ENCODE results near the gene REST. TPM values are rescaled to one million over a fixed set of nuclear protein-coding genes. Genes with fewer than 3 reads are reported as not detected.

Gene REST
- total RNA-seq, 2 donors from 2014 or later: 27.8 to 31.9 TPM

DNA sequence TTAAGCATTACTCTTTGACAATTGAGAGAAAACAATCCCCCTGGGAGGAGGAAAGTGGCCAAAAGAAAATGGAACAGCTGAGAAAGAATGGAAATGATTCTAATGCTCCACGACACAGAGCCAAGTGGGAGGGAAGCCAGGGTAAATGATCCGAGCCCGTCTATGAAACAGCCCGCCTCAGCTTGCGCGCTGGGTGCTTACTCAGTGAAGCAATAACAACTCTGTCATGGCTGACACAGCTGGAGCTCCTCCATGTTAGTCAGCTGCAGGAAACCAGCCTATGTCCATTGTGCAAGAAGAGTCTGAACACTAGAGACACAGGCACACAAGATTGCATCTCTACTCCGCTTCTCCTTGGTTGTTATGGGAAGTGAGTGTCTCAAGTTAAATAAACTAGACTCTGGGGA, 50.4 kb downstream of the REST start:
- H3K27ac ChIP-seq: no peak overlapping the region
- intact Hi-C loops (cut with DNase I): no loop called here
- H3K9ac ChIP-seq (ENCODE audit: low read depth in 2 of 2, low read length in 2 of 2): no peak overlapping the region
- no peaks in the 10 kb centered on the region for H3K27me3 ChIP-seq
- no peaks in the 10 kb centered on the region for H3K9me3 ChIP-seq
- H3K36me3 ChIP-seq: no peaks in the 10 kb centered on the region
- peak; percentile 69 for DNase-seq
- no peak overlapping the region for H3K4me3 ChIP-seq
- TF ChIP-seq, protein P1, sequence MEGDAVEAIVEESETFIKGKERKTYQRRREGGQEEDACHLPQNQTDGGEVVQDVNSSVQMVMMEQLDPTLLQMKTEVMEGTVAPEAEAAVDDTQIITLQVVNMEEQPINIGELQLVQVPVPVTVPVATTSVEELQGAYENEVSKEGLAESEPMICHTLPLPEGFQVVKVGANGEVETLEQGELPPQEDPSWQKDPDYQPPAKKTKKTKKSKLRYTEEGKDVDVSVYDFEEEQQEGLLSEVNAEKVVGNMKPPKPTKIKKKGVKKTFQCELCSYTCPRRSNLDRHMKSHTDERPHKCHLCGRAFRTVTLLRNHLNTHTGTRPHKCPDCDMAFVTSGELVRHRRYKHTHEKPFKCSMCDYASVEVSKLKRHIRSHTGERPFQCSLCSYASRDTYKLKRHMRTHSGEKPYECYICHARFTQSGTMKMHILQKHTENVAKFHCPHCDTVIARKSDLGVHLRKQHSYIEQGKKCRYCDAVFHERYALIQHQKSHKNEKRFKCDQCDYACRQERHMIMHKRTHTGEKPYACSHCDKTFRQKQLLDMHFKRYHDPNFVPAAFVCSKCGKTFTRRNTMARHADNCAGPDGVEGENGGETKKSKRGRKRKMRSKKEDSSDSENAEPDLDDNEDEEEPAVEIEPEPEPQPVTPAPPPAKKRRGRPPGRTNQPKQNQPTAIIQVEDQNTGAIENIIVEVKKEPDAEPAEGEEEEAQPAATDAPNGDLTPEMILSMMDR (IDR thresholded peaks at IDR 0.05): no peak
- H3K4me1 ChIP-seq: no peaks in the 10 kb centered on the region

DNA sequence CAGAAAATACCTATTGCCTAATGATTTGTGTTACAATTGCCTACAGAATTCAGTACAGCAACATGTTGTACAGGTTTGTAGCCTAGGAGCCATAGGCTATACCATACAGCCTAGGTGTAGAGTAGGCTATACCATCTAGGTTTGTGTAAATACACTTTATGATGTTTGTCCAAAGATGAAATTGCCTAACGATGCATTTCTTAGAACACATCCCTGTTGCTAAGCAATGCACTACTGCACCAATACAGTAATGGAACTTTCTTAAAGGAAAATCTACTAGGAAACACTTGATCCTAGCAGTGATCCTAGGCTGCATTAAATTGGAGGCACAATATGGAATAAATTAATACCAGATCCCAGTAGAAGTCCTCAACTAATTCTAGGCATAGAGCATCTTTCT, 51.4 kb downstream of the REST start:
- no peak for DNase-seq
- TF ChIP-seq, protein P1 (IDR thresholded peaks at IDR 0.05): no peak
- no peak overlapping the region for H3K27ac ChIP-seq
- intact Hi-C loops (cut with DNase I): no loop called here
- H3K4me3 ChIP-seq: no peak overlapping the region
- no peaks in the 10 kb centered on the region for H3K27me3 ChIP-seq
- no peaks in the 10 kb centered on the region for H3K36me3 ChIP-seq
- no peaks in the 10 kb centered on the region for H3K4me1 ChIP-seq
- H3K9ac ChIP-seq (ENCODE audit: low read depth in 2 of 2, low read length in 2 of 2): no peak overlapping the region
- H3K9me3 ChIP-seq: no peaks in the 10 kb centered on the region

DNA sequence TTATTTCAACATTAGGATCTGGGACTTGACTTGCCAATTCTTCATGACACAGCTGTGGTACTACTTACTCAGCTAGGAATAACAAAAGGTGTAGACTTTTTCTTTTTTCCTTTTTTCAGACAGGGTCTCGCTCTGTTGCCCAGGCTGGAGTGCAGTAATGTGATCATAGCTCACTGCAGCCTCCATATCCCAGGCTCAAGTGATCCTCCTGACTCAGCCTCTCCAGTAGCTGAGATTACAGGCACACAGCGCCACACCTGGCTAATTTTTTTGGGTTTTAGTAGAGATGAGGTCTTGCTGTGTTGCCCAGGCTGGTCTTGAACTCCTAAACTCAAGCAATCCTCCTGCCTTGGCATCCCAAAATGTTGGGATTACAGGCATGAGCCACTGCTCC, 53.4 kb downstream of the REST start:
- no peaks in the 10 kb centered on the region for H3K4me1 ChIP-seq
- H3K9ac ChIP-seq (ENCODE audit: low read depth in 2 of 2, low read length in 2 of 2): no peak overlapping the region
- intact Hi-C loops (cut with DNase I): loop anchor here (10.0 kb wide), 1 partner anchor 46 kb away; no protein-coding TSS in a partner anchor
- no peak overlapping the region for H3K27ac ChIP-seq
- no peak for DNase-seq
- H3K4me3 ChIP-seq: no peak overlapping the region
- TF ChIP-seq, protein P1 (IDR thresholded peaks at IDR 0.05): no peak
- no peaks in the 10 kb centered on the region for H3K27me3 ChIP-seq
- peaks cover under 1% of the 10 kb centered on the region for H3K36me3 ChIP-seq
- no peaks in the 10 kb centered on the region for H3K9me3 ChIP-seq

DNA sequence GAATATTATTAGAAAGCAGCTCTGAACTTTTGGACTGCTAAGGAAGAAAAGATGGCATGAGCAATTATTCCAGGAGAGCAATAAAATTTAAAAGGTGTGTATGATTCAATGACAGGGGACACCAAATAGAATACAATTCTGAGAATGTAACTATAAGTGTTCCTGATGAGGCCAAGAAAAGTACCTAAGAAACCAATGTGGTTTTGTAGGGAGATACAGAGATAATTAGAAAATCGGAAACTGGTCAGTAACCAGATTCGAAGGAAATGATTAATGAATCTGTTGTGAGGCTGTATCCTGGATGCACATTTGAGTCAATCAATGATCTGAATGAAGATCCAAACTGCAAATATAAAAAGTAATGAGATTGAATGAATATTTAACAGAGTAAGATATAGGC, 63.7 kb downstream of the REST start:
- H3K9ac ChIP-seq (ENCODE audit: low read depth in 2 of 2, low read length in 2 of 2): no peak overlapping the region
- TF ChIP-seq, protein P1 (IDR thresholded peaks at IDR 0.05): no peak
- no peak overlapping the region for H3K4me3 ChIP-seq
- DNase-seq: no peak
- intact Hi-C loops (cut with DNase I): no loop called here
- peaks cover 4% of the 10 kb centered on the region for H3K4me1 ChIP-seq
- no peaks in the 10 kb centered on the region for H3K27me3 ChIP-seq
- no peak overlapping the region for H3K27ac ChIP-seq
- H3K9me3 ChIP-seq: no peaks in the 10 kb centered on the region
- H3K36me3 ChIP-seq: peaks cover 18% of the 10 kb centered on the region

DNA sequence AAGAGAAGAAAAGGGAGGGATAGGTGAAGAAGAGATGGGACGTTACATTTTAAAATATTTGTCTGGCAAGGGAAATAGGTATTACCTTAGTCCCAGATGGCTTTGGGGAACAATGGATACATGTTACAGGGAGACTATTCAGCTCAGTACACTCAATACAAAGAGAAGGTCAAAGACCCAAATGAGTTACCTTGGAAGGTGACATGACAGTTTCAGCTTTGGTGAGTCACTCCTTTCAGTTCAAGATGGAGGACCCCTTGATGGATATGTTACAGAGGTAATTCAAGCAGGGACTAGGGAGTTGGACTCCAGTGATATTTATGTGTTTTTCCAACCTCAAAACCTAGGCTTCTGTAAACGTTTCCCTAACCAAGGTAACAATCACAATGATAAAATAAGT, 64.7 kb downstream of the REST start:
- no peaks in the 10 kb centered on the region for H3K27me3 ChIP-seq
- peaks cover 18% of the 10 kb centered on the region for H3K36me3 ChIP-seq
- no peaks in the 10 kb centered on the region for H3K9me3 ChIP-seq
- TF ChIP-seq, protein P1 (IDR thresholded peaks at IDR 0.05): no peak
- H3K9ac ChIP-seq (ENCODE audit: low read depth in 2 of 2, low read length in 2 of 2): no peak overlapping the region
- no peak overlapping the region for H3K4me3 ChIP-seq
- H3K27ac ChIP-seq: no peak overlapping the region
- peaks cover 4% of the 10 kb centered on the region for H3K4me1 ChIP-seq
- no peak for DNase-seq
- intact Hi-C loops (cut with DNase I): no loop called here

DNA sequence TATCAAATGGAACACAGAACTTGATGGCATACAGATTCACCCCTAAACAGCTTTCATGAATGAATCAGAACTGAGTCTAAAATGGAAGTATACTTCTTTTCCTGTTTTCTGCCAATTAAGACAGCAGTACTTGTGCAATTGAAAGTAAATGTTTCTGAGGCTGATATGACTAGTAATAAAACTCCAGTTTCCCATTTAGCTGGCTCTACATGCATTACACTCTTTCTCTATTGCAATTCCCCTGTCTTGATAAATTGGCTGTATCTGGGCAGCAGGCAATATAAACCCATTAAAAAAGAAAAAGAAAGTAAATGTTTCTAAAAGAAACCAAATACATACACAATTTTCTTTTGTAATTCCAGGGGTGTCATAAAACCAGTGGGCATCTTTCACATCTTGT, 65.1 kb downstream of the REST start:
- Histone ChIP-seq H3K27me3 (no peaks in the 10 kb centered on the region), H3K36me3 (peaks cover 18% of the 10 kb centered on the region), H3K4me3 (no peak overlapping the region), H3K9me3 (no peaks in the 10 kb centered on the region), H3K4me1 (peaks cover 4% of the 10 kb centered on the region), H3K9ac (ENCODE audit: low read depth in 2 of 2, low read length in 2 of 2) (no peak overlapping the region), H3K27ac (no peak overlapping the region)
- intact Hi-C loops (cut with DNase I): no loop called here
- TF ChIP-seq, protein P1 (IDR thresholded peaks at IDR 0.05): no peak
- no peak for DNase-seq
